ENCODE results near the gene LRRK2.
A peak's percentile ranks its signal among the peaks of the same experiment; 100 is the strongest.

Gene LRRK2

DNA sequence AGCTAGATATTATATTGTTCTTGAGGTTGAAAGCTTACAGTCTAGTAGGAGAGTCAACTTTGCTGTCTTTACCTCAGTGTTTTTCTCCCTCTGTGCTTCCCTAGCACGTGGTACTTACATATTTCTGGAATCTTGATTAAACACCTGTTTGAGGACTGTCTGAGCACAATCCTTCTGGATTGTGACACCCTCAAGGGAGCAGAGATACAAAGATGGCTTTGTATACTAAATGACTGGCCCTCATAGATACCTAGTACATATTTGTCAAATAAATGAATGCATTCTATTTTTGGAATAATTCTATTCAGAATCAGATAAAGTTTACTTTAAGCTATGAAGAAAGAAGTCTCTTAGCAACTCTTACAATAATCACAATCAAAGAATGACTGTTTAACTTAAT lies 113.3 kb downstream of the LRRK2 start:
- H3K9me3 ChIP-seq (ENCODE audit: insufficient read depth, low read depth, low read length), result no peaks in the 10 kb centered on the region
- H3K4me1 ChIP-seq (ENCODE audit: insufficient read depth, low read length, poor library complexity, severe bottlenecking), result no peaks in the 10 kb centered on the region
- H3F3A ChIP-seq (ENCODE audit: low read depth), result no peaks in the 10 kb centered on the region
- H3K4me2 ChIP-seq (ENCODE audit: low read depth, low read length, poor library complexity, severe bottlenecking), result no peak overlapping the region
- no peak overlapping the region for H3K9ac ChIP-seq (ENCODE audit: low read depth, low read length, poor library complexity, severe bottlenecking)
- H3K9me2 ChIP-seq (replicated peaks; ENCODE audit: low read depth, low read length), result no peaks in the 10 kb centered on the region
- no peaks in the 10 kb centered on the region for H3K79me2 ChIP-seq (ENCODE audit: insufficient read depth, low read length)
- no peaks in the 10 kb centered on the region for H4K20me1 ChIP-seq (ENCODE audit: insufficient read depth, low read length, poor library complexity, severe bottlenecking)
- TF ChIP-seq, protein P1, sequence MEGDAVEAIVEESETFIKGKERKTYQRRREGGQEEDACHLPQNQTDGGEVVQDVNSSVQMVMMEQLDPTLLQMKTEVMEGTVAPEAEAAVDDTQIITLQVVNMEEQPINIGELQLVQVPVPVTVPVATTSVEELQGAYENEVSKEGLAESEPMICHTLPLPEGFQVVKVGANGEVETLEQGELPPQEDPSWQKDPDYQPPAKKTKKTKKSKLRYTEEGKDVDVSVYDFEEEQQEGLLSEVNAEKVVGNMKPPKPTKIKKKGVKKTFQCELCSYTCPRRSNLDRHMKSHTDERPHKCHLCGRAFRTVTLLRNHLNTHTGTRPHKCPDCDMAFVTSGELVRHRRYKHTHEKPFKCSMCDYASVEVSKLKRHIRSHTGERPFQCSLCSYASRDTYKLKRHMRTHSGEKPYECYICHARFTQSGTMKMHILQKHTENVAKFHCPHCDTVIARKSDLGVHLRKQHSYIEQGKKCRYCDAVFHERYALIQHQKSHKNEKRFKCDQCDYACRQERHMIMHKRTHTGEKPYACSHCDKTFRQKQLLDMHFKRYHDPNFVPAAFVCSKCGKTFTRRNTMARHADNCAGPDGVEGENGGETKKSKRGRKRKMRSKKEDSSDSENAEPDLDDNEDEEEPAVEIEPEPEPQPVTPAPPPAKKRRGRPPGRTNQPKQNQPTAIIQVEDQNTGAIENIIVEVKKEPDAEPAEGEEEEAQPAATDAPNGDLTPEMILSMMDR (conservative IDR thresholded peaks at IDR 0.05; ENCODE audit: low read length), result no peak
- no peak for TF ChIP-seq EZH2phosphoT487 (IDR thresholded peaks at IDR 0.05; ENCODE audit: borderline replicate concordance)
- H3K27me3 ChIP-seq (ENCODE audit: insufficient read depth, low read length, poor library complexity, severe bottlenecking), result no peaks in the 10 kb centered on the region
- H2AFZ ChIP-seq (ENCODE audit: low read length), result no peak overlapping the region
- H3K36me3 ChIP-seq (ENCODE audit: insufficient read depth, low read length), result no peaks in the 10 kb centered on the region
- no peak overlapping the region for H3K4me3 ChIP-seq (ENCODE audit: low read length, poor library complexity, severe bottlenecking)

DNA sequence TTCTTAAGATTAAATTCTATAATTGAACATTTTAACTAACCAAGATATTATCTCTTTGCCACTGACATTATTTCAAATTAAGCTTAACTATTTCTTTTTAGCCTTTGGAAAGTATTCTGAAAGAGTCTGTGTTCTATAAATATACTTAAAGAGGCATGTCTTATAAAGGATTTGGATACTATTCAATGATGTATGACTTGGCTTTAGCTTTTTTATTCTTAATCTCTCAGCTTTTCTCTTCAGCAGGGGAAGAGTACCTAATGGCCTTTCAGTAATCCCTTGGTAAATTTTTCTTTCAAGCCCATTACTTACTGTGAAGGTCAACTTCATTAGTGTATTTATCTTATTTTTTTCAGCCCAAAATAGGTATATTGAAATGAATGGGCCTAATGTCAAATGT lies 113.8 kb downstream of the LRRK2 start:
- no peaks in the 10 kb centered on the region for H3K36me3 ChIP-seq (ENCODE audit: insufficient read depth, low read length)
- no peak overlapping the region for H3K4me2 ChIP-seq (ENCODE audit: low read depth, low read length, poor library complexity, severe bottlenecking)
- H3K9me3 ChIP-seq (ENCODE audit: insufficient read depth, low read depth, low read length), result no peaks in the 10 kb centered on the region
- H3K79me2 ChIP-seq (ENCODE audit: insufficient read depth, low read length), result no peaks in the 10 kb centered on the region
- H3K9me2 ChIP-seq (replicated peaks; ENCODE audit: low read depth, low read length), result no peaks in the 10 kb centered on the region
- TF ChIP-seq, protein P1 (conservative IDR thresholded peaks at IDR 0.05; ENCODE audit: low read length), result no peak
- no peak for TF ChIP-seq EZH2phosphoT487 (IDR thresholded peaks at IDR 0.05; ENCODE audit: borderline replicate concordance)
- H3K4me1 ChIP-seq (ENCODE audit: insufficient read depth, low read length, poor library complexity, severe bottlenecking), result no peaks in the 10 kb centered on the region
- no peak overlapping the region for H3K4me3 ChIP-seq (ENCODE audit: low read length, poor library complexity, severe bottlenecking)
- H2AFZ ChIP-seq (ENCODE audit: low read length), result no peak overlapping the region
- no peak overlapping the region for H3K9ac ChIP-seq (ENCODE audit: low read depth, low read length, poor library complexity, severe bottlenecking)
- no peaks in the 10 kb centered on the region for H4K20me1 ChIP-seq (ENCODE audit: insufficient read depth, low read length, poor library complexity, severe bottlenecking)
- H3K27me3 ChIP-seq (ENCODE audit: insufficient read depth, low read length, poor library complexity, severe bottlenecking), result no peaks in the 10 kb centered on the region
- no peaks in the 10 kb centered on the region for H3F3A ChIP-seq (ENCODE audit: low read depth)

DNA sequence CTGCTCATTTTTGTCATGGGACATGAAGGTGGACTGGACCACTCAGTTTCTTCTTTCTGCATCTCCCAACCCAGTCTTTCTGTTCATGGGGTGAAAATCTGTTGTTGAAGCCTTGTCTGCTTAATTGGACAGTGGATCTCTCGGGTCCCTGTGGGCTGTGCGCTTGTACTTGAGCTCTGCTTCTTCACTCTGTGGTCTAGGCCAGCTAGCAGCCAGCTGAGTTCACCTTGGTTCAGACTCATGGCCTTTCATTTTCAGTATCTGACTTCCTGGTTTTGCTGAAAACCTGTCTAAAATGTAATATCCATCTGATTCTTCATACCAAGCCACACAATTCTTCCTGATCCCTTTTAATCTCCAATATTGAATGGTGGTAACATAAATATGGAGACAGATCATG lies 117.2 kb downstream of the LRRK2 start:
- Histone ChIP-seq H3K4me1 (ENCODE audit: insufficient read depth, low read length, poor library complexity, severe bottlenecking) (no peaks in the 10 kb centered on the region), H3K79me2 (ENCODE audit: insufficient read depth, low read length) (no peaks in the 10 kb centered on the region), H3K9me2 (replicated peaks; ENCODE audit: low read depth, low read length) (no peaks in the 10 kb centered on the region), H3K4me2 (ENCODE audit: low read depth, low read length, poor library complexity, severe bottlenecking) (no peak overlapping the region), H3K4me3 (ENCODE audit: low read length, poor library complexity, severe bottlenecking) (no peak overlapping the region), H3K36me3 (ENCODE audit: insufficient read depth, low read length) (no peaks in the 10 kb centered on the region), H3K27me3 (ENCODE audit: insufficient read depth, low read length, poor library complexity, severe bottlenecking) (no peaks in the 10 kb centered on the region), H3K9ac (ENCODE audit: low read depth, low read length, poor library complexity, severe bottlenecking) (no peak overlapping the region), H3F3A (ENCODE audit: low read depth) (no peaks in the 10 kb centered on the region), H2AFZ (ENCODE audit: low read length) (peak overlapping the region; percentile 67), H4K20me1 (ENCODE audit: insufficient read depth, low read length, poor library complexity, severe bottlenecking) (no peaks in the 10 kb centered on the region), H3K9me3 (ENCODE audit: insufficient read depth, low read depth, low read length) (no peaks in the 10 kb centered on the region)
- TF ChIP-seq, protein P1 (conservative IDR thresholded peaks at IDR 0.05; ENCODE audit: low read length), result no peak
- TF ChIP-seq EZH2phosphoT487 (IDR thresholded peaks at IDR 0.05; ENCODE audit: borderline replicate concordance), result no peak
